H1 (cell line): ENCODE measurements around the gene LDLRAD3. TPM values are rescaled to one million over a fixed set of nuclear protein-coding genes. Genes with fewer than 3 reads are reported as not detected.

Source experiments
- EP300 ChIP-seq, 2 experiments: IDR thresholded peaks; 1 replicate in 1 of 2; 2 replicates in 1 of 2; pipeline ENCODE4 v1.6.1; 2011 to 2012; ENCODE audit warnings: low read depth in 2 of 2, low read length in 2 of 2, mild to moderate bottlenecking in 2 of 2, borderline replicate concordance in 1 of 2, inconsistent platforms in 1 of 2, moderate library complexity in 1 of 2
- JUND ChIP-seq: IDR thresholded peaks from 2 replicates; pipeline ENCODE4 v1.6.1; 2011; ENCODE audit warnings: mild to moderate bottlenecking, improper control_type of control experiment, low read length
- KDM1A ChIP-seq: fragments of 200-600, 300-600 bp; sonication (generic); IDR thresholded peaks from 2 replicates; pipeline ENCODE4 v1.7.1; 2016; ENCODE audit warnings: mild to moderate bottlenecking, low read length, borderline replicate concordance
- KDM4A ChIP-seq: IDR thresholded peaks from one replicate; pipeline ENCODE4 v1.7.1; 2012; ENCODE audit warnings: low read depth, mild to moderate bottlenecking, moderate library complexity, low read length, inconsistent platforms; ENCODE audit not compliant: severe bottlenecking
- MAX ChIP-seq: IDR thresholded peaks from 2 replicates; pipeline ENCODE4 v1.6.1; 2012; ENCODE audit warnings: inconsistent platforms
- NANOG ChIP-seq: IDR thresholded peaks from 2 replicates; pipeline ENCODE4 v1.6.1; 2011; ENCODE audit warnings: low read length, low read depth, mild to moderate bottlenecking, inconsistent platforms; ENCODE audit not compliant: insufficient read depth, poor library complexity, severe bottlenecking
- RBBP5 ChIP-seq: IDR thresholded peaks from 2 replicates; pipeline ENCODE4 v1.7.1; 2012; ENCODE audit warnings: low read depth, mild to moderate bottlenecking, inconsistent platforms, low read length, moderate library complexity, borderline replicate concordance
- polyA plus RNA-seq, 7 experiments: library from polyadenylated mRNA; depleted of rRNA in 3 of 7; stranded (reverse) in 5 of 7; unstranded in 2 of 7; fragments of >200 nt in 5 of 7; fragments of 200-250 nt in 2 of 7; gene quantifications; 1 replicate in 5 of 7; 2 replicates in 1 of 7; 4 replicates in 1 of 7; pipeline versions ENCODE4 v1.2.1 to v1.2.3, GENCODE V29; 2011 to 2013; ENCODE audit warnings: missing spikeins in 2 of 7, mixed read lengths in 2 of 7
- total RNA-seq: library from RNA; stranded (reverse); fragmentation: NEBNext Ultra II Directional; extraction: Animal tissue kit (Norgen Biotek cat#: 25700); gene quantifications from 2 replicates; pipeline ENCODE4 v1.2.1, GENCODE V29; 2021
- TF ChIP-seq, protein P1 (sequence below): IDR thresholded peaks from 2 replicates; pipeline ENCODE4 v1.6.1; 2011; ENCODE audit warnings: low read depth, mild to moderate bottlenecking, low read length; ENCODE audit not compliant: insufficient read depth

The LDLRAD3 gene
- total and polyA plus RNA-seq, 2 of the 8 experiments (the other 6 are each of a cell fraction or from before 2014, with no cell fraction given) = 18.6 to 22.8 TPM

- TF ChIP-seq EP300 (IDR thresholded peaks at IDR 0.05; ENCODE audit: borderline replicate concordance in 1 of 2, low read depth in 2 of 2, low read length in 2 of 2) (no peak), RBBP5 (no peak), KDM1A (no peak), MAX (no peak), KDM4A (no peak), NANOG (no peak), JUND (no peak)
- TF ChIP-seq, protein P1, sequence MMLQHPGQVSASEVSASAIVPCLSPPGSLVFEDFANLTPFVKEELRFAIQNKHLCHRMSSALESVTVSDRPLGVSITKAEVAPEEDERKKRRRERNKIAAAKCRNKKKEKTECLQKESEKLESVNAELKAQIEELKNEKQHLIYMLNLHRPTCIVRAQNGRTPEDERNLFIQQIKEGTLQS = no peak
- TF ChIP-seq, all 59 proteins: peak for 0
Observed at GRCh38 chr11:36071917-36072500, 128.1 kb downstream of the LDLRAD3 start (continued).
